Esophagus muscularis mucosa (tissue), 4 donors: ENCODE results near the gene TTC34.

ENCODE experiments used
- CTCF ChIP-seq, 3 experiments: fragments of 200-600 bp in 2 of 3; fragments of 450-650 bp in 1 of 3; sonication (generic) in 2 of 3; IDR thresholded peaks; one replicate each; pipeline ENCODE4 v1.5.1; 2017 to 2019; ENCODE audit warnings: antibody characterized with exemption in 3 of 3, mild to moderate bottlenecking in 2 of 3, moderate library complexity in 1 of 3
- EP300 ChIP-seq: sonication (generic); formaldehyde crosslinking; IDR thresholded peaks from one replicate; pipeline ENCODE4 v1.6.1; 2017; ENCODE audit warnings: antibody characterized with exemption
- POLR2A ChIP-seq: fragments of 450-650 bp; IDR thresholded peaks from one replicate; pipeline ENCODE4 v1.6.1; 2017; ENCODE audit warnings: antibody characterized with exemption, moderate library complexity, mild to moderate bottlenecking, low read depth
- POLR2AphosphoS5 ChIP-seq, 2 donors: sonication (generic); formaldehyde crosslinking; IDR thresholded peaks; one replicate each; pipeline ENCODE4 v1.6.1; 2017; ENCODE audit warnings: antibody characterized with exemption in 2 of 2

GRCh38 chr1:2807678-2808385 is 6.3 kb upstream of the TTC34 start:
- no peak for TF ChIP-seq CTCF (IDR thresholded peaks at IDR 0.05)
- no peak for TF ChIP-seq POLR2A
- no peak for TF ChIP-seq POLR2AphosphoS5 (IDR thresholded peaks at IDR 0.05)
- no peak for TF ChIP-seq EP300
